NOMO-1 treated with dmso at 0.1 percent for 144 hours (cell line): Measurements from ENCODE around the gene EXOC4.
"Not testable (repeated sequence)": the region's sequence is repeated elsewhere in the genome, so short reads cannot be mapped to it uniquely, and the experiment has no call there.

Experiments used
- DNase-seq: peaks from one replicate; lab custom pipeline; 2025; ENCODE audit not compliant: unreplicated experiment; lab: John Stamatoyannopoulos, UW

The EXOC4 gene

DNA sequence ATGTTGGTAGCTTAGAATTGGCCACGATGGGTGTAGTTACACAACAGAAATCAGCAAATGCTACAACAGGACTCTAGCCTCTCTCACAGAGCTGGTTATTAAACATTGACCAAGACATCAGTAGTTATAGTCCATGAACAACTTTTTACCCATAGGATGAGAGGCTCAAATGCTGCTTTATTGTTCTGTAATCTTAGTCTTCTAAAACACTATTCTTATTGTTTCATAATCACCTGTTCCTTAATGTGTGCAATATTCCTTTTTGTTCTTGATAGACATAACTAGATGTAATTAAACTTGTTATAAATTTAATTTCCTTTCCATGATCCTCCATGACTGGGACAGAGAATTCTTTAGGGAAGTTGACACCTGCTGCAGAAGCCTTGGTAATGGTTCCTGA lies 356.9 kb downstream of the EXOC4 start:
- no peak for DNase-seq

DNA sequence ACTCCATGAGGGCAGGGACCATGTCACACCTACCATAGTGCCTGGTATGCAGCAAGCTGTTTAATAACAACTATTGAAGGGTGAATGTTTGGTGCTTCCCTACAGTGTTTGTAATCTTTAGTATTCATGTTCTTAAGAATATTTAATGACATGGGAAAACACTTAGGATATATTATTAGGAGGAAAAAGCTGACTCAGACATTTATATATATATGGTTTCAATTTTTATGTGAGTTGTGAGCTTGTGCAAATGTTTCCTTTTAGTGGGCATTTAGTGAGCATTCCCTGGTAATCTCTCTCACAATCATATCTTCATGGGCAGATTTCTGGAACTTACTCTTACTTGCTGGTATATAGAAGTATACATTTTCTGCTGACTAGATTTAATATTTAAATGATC lies 359.1 kb downstream of the EXOC4 start:
- no peak for DNase-seq

DNA sequence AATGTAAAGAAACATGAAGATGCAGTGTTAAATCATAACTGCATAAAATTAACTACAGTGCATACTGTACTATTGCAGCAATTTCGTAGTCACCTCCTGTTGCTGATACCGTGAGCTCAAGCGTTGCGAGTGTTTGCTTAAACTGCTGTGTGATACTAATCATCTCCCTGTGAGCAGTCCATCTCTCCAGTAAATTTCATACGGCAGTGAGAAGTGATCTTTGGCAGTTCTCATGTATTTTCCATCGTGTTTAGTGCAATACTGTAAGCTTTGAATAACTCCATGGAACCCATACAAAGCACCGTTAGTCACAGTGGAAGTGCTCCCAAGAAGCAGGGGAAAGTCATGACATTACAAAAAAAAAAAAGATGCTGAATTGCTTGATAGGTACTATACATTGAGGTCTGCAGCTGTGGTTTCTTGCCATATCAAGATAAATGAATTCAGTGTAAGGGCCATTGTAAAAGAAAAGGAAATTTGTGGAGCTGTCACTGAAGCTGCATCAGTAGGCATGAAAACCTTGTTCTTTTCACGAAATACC lies 360.4 kb downstream of the EXOC4 start:
- no peak for DNase-seq

DNA sequence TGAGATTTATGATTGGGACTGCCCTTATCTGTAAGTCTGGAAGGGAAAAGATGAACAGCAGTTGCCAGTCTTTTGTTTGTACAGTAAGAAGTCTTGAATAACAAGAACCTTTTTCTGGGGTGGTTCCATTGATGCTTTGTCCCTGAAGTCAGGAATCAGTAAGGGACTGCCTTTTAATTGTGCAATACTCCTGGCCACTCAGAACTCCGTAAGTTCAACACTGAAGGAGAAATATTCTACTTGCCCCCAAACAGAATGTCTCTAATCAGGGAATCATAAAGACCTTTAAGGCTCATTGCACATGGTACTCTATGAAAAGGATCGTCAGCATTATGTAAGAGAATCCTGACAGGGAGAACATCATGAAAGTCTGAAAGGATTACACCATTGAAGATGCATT lies 361.4 kb downstream of the EXOC4 start:
- no peak for DNase-seq

DNA sequence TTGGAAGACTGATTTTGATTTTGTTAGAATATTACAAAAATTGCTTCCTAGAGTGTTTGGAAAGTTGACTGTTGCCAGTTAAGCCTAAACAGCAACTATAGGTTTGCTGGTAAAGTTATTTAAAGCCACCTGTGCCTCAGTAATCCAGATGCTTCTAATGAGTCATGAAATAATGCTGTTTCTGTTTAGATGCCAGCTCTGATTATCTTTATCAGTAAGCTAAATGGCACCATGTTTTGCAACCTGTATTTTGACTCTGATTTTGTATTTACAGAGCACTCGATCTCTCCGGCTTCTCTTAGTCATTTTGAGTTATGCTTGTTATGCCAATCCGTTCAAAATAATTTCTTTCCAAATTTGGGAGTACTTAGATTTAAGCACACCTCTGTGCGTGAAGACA lies 366.1 kb downstream of the EXOC4 start:
- DNase-seq: no peak

DNA sequence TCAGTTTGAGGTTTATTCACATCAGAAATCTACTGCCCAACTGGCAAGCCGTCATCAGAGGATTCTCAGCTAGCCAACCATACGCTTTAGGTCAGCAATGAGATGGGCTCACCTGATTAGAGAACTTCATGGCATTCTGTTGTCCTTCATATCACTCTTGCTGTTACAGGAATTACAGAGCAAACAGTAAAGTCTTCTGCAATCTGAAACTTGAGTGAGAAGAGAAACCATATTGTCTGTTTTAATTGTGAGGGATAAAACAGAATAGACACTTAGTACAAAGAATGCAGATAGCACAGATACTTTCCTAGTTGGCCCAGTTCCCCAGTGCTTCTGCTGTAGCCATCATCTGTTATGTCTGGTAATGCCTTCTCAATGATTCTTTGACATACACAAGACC lies 366.6 kb downstream of the EXOC4 start:
- DNase-seq: no peak

DNA sequence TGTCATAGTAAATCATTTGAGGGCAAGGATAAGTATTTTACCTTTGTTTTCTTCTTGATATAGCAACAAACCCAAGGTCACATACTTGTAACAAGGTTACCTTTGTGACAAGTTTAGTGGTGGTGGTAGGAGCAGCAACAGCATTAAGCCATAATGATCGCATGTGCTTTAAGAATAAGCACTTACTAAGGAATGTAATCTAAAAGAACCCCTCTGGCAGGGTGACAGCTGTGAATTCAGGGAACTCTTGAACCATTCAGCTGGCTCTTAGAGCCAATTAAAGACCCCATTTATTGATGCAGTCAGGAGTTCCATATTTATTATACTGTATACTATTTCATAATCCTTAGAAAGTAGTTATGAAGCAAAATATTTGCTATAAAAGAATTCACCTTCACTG lies 370.8 kb downstream of the EXOC4 start:
- DNase-seq: no peak

DNA sequence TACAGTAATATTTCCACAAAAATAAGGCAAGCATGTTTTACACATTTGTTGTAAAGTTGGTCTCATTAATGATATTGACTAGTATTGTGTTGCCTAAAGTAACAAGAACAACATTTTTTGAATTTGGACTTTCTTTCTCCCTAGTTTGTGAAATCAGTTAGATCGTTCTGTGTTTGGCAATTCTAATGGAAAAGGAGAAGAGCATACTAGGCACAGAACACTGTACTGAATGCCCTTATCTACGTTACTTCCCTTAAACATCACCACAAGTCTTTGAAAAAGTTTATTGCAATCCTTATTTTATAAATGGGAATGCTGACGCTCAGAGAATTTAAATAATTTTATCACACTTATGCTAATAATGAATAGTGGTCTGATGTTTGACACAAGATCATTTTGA lies 372.2 kb downstream of the EXOC4 start:
- no peak for DNase-seq

DNA sequence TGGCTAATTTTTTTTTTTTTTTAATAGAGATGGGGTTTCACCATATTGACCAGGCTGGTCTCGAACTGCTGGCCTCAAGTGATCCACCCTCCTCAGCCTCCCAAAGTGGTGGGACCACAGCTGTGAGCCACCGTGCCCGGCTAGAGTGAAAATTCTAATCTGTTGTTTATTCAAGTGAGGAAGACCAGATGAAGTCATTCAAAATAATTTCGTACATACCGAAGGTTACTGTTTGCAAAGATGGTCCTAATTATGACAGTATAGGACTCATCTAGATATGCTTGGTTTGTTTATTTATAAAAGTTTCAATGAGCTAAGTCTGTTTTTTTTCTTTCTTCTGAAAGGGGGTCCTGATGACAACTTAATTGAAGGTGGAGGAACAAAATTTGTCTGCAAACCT lies 376.8 kb downstream of the EXOC4 start:
- DNase-seq: no peak

DNA sequence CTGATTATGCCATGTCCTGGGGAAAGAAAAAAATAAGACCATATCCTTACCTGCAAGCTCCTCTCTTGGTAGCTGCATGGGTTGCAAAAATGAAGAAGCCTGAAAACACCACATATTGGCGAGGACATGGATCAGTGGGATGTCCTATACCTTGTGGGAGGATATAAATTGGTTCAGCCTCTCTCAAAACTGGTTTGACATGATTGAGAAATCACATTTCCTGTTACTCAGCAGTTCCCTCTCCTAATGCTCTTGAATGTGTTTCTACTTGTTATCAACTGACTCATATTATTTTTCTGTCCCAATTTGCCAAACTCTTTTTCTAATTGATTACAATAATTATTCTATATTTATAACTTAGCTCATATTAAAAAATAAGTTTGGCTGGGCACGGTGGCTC lies 380.2 kb downstream of the EXOC4 start:
- DNase-seq: no peak

DNA sequence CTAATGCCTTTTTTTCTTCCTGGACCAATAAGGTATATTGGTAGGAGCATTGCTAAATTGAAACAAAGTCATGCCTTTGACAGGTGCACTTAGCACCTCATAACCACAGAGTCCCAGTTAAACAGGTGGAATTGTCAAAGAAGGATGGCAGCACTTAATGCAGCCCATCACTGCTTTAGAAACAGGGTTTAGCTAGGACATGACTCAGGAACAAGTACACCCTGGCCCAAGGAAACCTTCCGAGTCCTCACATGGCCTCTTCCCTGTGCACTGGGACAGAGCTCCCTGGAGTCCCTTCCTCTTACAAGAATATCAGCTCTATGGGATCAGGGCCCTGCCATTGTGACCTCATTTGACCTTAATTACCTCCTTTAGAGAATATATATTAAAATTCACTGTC lies 382.7 kb downstream of the EXOC4 start:
- DNase-seq: no peak

DNA sequence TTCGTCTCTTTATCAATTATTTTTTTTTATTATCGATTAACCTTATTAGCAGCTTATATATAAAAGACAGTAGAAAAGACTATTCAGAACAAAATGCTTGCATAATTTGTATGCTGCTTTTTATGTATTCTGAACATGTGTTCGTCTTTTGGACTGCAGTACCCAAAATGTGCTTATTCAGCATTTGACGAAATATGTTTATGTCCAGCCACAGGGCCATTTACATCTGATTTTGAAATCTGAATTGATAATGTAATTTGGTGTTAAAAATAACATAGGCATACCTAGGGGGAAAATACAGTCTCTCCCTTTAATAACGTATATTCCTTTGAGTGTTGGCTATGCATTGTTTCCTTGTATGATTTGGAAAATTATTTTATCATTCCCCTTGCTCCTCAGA lies 386.0 kb downstream of the EXOC4 start:
- no peak for DNase-seq

DNA sequence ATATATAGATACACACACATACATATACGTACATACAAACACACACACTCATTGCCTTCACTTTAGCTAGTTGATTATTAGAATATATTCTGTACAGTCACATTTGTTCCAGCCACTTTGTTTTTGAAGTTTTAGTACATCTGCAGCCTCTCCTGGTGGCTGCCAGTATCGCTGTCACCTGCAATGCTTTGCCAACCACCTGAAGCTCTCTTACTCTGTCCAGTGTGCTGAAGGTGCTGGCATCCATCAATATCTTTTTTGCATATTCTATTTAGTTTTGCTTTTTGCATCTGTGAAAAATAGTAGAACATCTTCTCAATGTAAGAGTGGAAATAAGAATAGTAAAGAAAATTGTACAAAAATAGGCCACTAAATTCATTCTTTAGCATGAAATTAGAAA lies 388.6 kb downstream of the EXOC4 start:
- no peak for DNase-seq

DNA sequence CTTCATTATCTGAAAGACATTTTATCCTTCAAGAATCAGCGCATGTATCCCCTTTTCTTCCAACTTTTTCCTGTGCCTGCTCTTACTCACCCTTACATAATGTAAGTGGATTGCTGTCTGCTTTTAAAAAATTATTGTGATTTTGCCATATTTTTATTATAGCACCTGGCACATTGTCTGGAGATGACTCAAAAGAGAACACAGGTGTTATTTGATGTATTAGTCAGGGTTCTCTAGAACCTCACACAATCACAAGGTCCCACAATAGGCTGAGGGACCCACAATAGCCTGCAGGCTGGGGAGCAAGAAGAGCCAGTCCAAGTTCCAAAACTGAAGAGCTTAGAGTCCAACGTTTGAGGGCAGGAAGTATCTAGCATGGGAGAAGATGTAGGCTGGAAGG lies 390.0 kb downstream of the EXOC4 start:
- DNase-seq: no peak

DNA sequence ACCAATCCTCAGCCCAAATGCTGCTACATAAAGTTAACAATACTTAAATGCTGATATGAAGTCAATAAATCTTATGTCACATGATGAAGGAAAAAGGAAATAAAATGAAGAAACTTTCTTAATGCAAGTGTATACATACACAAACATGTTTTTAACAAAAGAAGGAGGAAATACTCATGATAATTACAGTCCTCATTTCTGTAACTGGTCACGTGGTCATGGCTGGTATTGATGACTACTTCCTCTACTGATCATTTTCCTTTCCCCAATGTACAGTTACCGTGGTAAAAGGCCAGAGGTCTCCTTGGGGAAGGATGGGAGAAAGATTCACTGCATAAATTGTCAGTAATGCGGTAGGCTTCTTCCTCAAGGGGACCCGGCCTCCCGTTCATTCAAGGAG lies 390.8 kb downstream of the EXOC4 start:
- DNase-seq: not testable (repeated sequence)

DNA sequence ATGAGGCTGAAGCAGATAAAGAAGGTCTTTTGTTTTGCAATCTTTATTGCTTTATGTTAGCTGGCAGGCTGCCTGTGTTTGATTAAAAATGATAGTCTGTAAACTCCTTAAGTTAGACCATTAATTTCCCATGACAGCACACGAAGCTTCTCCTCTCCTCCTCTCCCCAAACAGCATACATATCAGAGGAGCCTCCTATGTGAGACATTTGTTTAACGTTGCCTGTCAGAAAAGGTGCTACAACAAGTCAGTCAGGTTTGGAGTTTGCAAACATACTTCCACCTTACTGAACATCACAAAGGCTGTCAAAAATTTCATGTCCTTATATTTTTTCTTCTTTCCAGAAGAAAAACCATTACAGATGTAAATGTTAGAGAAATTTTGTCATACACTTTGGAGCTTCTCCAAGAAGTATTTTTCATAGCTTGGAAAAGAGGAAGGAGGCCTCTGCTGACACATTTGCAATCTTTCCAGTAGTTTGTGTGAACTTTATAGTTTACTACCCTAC lies 393.1 kb downstream of the EXOC4 start:
- DNase-seq: no peak

DNA sequence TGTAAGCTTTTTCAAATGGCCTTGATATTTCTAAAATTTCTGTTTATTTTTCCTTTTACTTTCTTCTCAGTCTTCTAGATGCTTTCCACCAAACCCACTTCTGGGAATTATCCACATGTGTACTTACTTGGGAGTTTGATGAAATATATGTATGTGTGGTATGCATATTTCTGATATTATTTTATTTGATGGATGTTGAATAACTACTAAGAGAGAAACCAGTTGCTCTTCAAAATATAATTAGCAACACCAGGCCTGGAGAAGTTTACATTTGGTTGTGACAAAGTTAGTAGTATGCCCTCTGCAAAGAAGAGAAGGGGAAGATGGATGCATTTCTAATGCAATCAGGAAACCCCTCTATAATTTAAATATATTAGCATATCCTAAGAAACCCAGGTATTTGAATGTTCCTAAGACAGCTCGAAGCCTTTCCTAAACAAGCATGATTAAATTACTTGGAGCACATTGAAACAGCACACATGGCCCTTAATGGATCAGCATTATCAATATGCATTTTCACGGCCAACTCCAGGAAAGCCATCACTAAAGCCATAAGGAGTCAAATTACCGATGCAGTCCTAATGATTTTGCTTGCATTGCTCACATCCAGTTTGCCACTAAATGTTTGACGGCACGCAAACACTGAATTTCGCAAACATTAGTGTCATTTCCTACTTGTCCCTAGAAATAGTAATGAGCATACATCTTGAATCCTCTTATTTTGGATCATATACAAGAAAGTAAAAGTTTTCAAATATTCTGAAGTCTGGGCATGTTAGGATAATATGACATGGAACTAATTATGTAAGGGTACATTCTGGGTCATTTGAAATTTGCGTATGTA lies 393.8 kb downstream of the EXOC4 start:
- no peak for DNase-seq

DNA sequence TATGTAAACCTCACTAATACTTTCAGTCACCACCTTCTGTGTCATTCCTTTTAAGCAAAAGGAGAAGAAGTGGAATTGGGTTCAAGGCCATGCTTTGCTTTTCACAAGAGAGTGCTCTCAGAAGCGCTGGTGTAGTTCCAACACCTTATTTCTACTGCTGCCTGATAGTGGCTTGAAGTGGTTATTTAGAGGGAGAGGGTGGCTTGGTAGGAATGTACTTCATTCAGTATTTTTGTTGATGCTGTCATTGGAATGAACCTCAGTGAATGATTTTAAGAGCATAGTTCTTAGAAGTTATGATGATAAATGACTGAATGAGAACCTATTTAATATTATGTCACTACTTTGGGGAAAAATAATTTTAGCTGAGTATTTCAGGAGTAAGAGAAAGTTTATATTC lies 396.7 kb downstream of the EXOC4 start:
- DNase-seq: no peak

DNA sequence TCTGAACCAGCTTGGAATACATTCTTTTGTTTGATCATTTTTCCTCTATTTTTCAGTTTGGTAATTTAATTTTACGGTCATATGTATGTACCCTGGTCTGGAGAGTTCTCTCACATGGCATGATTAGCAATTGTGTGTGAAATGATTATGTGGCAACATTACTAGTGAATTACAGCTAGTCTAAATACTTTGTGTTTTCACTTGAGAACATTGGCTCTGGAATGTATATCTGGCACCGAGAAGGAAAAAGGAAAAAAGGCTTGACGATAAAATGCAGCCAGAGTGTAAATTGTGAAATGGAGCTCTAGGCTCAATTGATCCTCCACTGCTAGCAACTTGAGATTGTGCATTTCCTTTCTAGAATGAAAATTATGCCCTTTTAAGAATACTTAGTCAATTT lies 397.2 kb downstream of the EXOC4 start:
- no peak for DNase-seq

DNA sequence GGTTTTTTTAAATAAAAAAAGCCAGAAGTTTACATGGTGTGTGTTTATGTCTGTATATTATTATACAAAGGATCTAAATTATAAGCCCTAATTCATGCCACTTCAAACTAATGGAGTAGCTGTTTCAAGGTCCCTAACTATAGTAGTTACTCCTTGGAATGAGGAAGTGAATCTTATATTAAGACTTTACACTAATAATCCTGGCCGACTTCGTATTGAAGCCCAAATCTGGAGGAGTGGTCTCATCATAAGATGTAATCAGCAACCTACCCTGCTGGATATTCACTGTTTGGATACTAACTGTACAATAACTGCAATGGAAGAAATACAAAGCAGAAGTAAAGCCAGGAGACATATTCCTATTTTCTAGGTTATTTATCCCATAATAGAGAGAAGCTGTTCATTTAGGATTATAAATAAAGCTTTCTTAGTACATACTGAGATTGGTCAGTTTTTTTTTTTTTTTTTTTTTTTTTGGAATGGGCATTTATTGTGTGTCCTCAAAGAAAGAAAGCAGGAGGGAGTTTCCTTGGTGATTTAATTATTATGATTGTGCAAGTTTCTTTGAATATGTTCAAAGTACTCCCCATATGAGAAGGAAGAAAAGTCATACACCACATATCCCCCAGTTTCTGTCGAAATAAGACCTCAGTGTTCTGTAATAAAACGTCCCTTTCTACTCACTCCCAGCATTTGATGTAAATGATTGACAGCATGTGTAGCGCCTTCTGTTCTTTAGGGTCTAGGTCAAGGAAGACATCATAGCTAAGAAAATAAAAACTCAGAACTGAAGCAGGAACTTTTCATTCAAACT lies 397.8 kb downstream of the EXOC4 start:
- DNase-seq: no peak

DNA sequence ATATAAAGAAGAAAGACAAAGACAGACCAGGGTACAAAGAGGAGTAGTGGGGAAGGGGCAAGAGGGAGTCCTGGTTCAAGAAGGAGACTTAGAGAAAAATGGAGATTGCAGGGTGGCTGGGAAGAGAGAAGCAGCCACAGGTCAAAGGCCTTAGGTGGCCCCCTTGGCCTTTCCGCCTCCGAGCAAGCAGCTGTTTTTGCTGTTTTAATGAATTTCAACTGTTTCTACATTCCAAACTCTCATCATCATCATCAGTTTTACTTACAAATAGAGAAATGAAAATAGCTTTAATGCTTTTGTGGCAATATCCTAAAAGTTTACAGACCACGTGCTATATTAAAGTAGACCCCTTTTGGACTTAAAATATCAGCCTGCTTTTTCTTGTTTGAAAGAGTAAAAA lies 399.7 kb downstream of the EXOC4 start:
- DNase-seq: no peak

DNA sequence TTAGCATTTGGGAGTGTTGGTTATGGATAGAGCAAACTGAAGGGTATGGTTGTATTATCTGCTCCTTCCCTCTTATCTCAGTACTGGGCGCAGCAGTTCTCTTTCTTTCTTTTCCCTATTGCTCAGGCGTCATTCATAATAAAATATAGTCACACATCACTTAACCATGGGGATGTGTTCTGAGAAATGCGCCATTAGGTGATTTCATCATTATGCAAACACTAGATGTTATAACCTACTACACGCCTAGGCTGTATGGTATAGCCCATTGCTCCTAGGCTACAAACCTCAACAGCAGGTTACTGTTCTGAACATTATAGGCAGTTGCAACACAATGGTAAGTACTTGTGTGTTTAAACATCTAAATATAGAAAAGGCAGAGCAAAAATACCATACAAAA lies 401.7 kb downstream of the EXOC4 start:
- no peak for DNase-seq
